Measurements from ENCODE around the gene RPS6KA5. TPM values are rescaled to one million over a fixed set of nuclear protein-coding genes. Genes with fewer than 3 reads are reported as not detected.

Gene RPS6KA5
- total and polyA plus RNA-seq, 7 donors = 0.94 to 20.0 (median 11.5) TPM

GRCh38 chr14:91010153-91010533 is 50.3 kb downstream of the RPS6KA5 start:
- TF ChIP-seq, protein P1, sequence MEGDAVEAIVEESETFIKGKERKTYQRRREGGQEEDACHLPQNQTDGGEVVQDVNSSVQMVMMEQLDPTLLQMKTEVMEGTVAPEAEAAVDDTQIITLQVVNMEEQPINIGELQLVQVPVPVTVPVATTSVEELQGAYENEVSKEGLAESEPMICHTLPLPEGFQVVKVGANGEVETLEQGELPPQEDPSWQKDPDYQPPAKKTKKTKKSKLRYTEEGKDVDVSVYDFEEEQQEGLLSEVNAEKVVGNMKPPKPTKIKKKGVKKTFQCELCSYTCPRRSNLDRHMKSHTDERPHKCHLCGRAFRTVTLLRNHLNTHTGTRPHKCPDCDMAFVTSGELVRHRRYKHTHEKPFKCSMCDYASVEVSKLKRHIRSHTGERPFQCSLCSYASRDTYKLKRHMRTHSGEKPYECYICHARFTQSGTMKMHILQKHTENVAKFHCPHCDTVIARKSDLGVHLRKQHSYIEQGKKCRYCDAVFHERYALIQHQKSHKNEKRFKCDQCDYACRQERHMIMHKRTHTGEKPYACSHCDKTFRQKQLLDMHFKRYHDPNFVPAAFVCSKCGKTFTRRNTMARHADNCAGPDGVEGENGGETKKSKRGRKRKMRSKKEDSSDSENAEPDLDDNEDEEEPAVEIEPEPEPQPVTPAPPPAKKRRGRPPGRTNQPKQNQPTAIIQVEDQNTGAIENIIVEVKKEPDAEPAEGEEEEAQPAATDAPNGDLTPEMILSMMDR (IDR thresholded peaks at IDR 0.05) = no peak
- no peaks in the 10 kb centered on the region for H3K9me3 ChIP-seq
- H3K4me1 ChIP-seq = no peaks in the 10 kb centered on the region
- H3K27ac ChIP-seq = no peak overlapping the region
- WGBS, 3 donors = 96 to 97% (median 97%) methylated on average over 2 of the region's 2 CpGs
- ATAC-seq (no peak), DNase-seq (no peak)
- H3K36me3 ChIP-seq (ENCODE audit: insufficient read depth in 1 of 2, low read depth in 1 of 2) = no peaks in the 10 kb centered on the region
- no peaks in the 10 kb centered on the region for H3K27me3 ChIP-seq (ENCODE audit: insufficient read depth in 3 of 3, low read length in 2 of 3)
- no peak overlapping the region for H3K4me3 ChIP-seq
- intact Hi-C loops (cut with DNase I) = no loop called here

DNA sequence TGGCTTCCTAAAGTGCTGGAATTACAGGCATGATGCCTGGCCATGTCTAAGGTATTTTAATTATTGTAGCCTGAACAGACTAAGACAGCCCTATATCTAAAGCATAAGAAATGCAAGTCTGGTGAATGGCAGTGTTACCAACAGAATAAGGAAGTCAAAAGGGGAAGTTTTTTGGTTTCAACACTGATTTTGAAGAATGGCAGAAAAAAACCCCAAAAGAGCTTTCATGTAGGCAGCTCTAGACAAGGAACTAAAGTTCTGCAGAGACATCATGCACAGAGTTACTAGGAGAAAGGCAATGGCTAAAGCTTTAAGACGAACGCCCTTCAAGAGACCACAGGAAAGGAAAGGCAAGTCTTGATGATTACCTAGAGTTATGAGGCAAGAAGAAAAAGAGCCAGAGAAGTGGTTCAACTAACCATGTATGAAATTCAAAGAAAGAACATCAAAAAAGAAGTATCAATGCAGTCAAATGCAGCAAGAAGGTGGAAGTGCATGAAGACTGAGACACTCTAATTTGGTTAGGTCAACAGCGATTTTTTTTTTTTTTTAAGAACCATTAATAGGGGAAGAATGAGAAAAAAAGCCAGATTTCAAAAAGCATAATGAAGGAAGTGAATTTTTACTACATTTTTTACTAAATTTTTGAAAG is 50.8 kb downstream of the RPS6KA5 start:
- Histone ChIP-seq H3K9me3 (no peaks in the 10 kb centered on the region), H3K27ac (no peak overlapping the region), H3K36me3 (ENCODE audit: insufficient read depth in 1 of 2, low read depth in 1 of 2) (no peaks in the 10 kb centered on the region), H3K4me3 (no peak overlapping the region), H3K4me1 (no peaks in the 10 kb centered on the region), H3K27me3 (ENCODE audit: insufficient read depth in 3 of 3, low read length in 2 of 3) (no peaks in the 10 kb centered on the region)
- TF ChIP-seq, protein P1 (IDR thresholded peaks at IDR 0.05) = no peak
- intact Hi-C loops (cut with DNase I) = no loop called here
- DNase-seq = no peak
- ATAC-seq = peak in 1 of 4 donors; percentile 35
- WGBS, 3 donors = 90 to 93% (median 90%) methylated on average over 3 of the region's 3 CpGs

DNA sequence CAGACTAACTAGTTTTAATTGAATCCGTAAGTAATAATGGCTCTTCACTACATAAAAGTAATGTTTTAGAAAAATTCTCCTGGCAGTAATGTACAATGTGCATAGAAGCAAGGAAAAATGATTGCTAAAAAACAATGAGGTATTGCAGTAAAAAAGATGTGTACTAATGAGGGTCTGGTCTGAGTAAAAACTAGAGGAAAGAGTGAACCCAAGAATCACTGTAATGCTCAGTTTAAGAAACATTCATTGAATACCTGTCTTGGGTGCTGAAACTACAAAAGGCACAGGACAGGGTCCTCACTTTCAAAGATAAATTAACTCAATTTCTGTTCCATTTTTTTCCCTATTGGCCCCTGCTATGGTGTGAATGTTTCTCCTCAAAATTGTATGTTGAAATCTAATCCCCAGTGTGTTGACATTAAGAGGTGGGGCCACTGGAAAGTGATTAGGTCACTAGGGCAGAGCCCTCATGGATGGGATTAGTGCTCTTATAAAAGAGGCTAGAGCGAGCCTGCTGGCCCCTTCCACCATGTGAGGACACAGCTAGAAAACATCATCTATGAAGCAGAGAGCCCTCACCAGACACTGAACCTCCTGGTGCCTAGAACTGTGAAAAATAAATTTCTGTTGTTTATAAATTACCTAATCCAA is 51.6 kb downstream of the RPS6KA5 start:
- Histone ChIP-seq H3K4me1 (no peaks in the 10 kb centered on the region), H3K27ac (no peak overlapping the region), H3K4me3 (no peak overlapping the region), H3K9me3 (no peaks in the 10 kb centered on the region), H3K36me3 (ENCODE audit: insufficient read depth in 1 of 2, low read depth in 1 of 2) (no peaks in the 10 kb centered on the region), H3K27me3 (ENCODE audit: insufficient read depth in 3 of 3, low read length in 2 of 3) (no peaks in the 10 kb centered on the region)
- TF ChIP-seq, protein P1 (IDR thresholded peaks at IDR 0.05) = no peak
- 86 to 91% (median 88%) methylated on average over 2 of the region's 2 CpGs for WGBS, 3 donors
- intact Hi-C loops (cut with DNase I) = no loop called here
- DNase-seq (peak in 1 of 2 donors; percentile 18), ATAC-seq (peak in 2 of 4 donors; percentile 38 to 40)

DNA sequence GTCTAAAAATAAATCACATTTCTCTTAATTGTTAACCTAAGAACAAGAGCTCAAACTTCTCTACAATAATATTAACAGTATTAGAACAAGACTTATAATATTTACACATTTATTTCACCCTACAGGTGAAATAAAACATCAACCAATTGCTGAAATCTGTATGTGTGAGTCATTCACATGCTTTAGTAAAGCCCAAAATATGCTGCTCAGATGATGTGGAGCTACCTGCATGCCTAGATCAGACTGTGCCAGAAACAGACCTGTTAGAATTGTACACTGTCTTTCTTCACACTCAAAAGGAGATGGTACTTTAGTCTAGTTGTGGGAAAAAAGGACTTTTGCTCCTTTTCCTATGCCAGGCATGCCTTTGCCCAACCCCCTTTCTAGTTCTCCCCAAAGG is 54.7 kb downstream of the RPS6KA5 start:
- TF ChIP-seq, protein P1 (IDR thresholded peaks at IDR 0.05) = no peak
- H3K27me3 ChIP-seq (ENCODE audit: insufficient read depth in 3 of 3, low read length in 2 of 3) = no peaks in the 10 kb centered on the region
- no peak overlapping the region for H3K27ac ChIP-seq
- no peak overlapping the region for H3K4me3 ChIP-seq
- no peak for DNase-seq
- no peaks in the 10 kb centered on the region for H3K36me3 ChIP-seq (ENCODE audit: insufficient read depth in 1 of 2, low read depth in 1 of 2)
- no peaks in the 10 kb centered on the region for H3K9me3 ChIP-seq
- no peaks in the 10 kb centered on the region for H3K4me1 ChIP-seq
- intact Hi-C loops (cut with DNase I) = no loop called here
- no peak for ATAC-seq

GRCh38 chr14:91004987-91005386 is 55.5 kb downstream of the RPS6KA5 start:
- H3K4me3 ChIP-seq = no peak overlapping the region
- no peaks in the 10 kb centered on the region for H3K4me1 ChIP-seq
- no peaks in the 10 kb centered on the region for H3K9me3 ChIP-seq
- DNase-seq (no peak), ATAC-seq (no peak)
- no peaks in the 10 kb centered on the region for H3K36me3 ChIP-seq (ENCODE audit: insufficient read depth in 1 of 2, low read depth in 1 of 2)
- intact Hi-C loops (cut with DNase I) = no loop called here
- H3K27me3 ChIP-seq (ENCODE audit: insufficient read depth in 3 of 3, low read length in 2 of 3) = no peaks in the 10 kb centered on the region
- no peak overlapping the region for H3K27ac ChIP-seq
- TF ChIP-seq, protein P1 (IDR thresholded peaks at IDR 0.05) = no peak
